ENCODE measurements around the gene CAMSAP3. TPM values are rescaled to one million over a fixed set of nuclear protein-coding genes. Genes with fewer than 3 reads are reported as not detected.

CAMSAP3 gene
- total and polyA plus RNA-seq, 2 experiments from 2014 or later = 22.8 to 58.5 TPM

DNA sequence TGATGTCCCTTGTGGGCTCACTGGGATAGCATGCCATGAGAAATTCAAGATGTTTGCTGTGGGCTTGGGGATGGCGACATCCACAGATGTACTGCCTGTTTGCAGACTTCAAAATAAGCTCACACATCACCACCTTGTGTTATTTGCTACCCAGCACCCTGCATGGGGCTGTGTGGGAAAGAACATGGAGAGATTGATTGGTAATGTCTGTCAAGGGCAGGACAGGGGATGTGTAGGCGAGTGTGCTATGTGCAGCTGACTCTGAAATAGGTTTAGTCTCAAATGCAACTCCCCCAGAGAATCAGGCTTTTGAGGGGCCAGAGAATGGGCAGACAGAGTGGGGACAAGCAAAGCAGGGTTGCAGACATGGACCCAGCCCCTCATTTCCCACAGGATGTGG is 35.4 kb upstream of the CAMSAP3 start:
- DNase-seq (ENCODE audit: low spot score) = no peak
- Histone ChIP-seq H3K27me3 (no peaks in the 10 kb centered on the region), H3K4me1 (ENCODE audit: insufficient read depth) (no peaks in the 10 kb centered on the region), H3K79me2 (no peaks in the 10 kb centered on the region), H4K20me1 (ENCODE audit: insufficient read depth, poor library complexity, severe bottlenecking) (no peaks in the 10 kb centered on the region), H3K27ac (no peak overlapping the region), H3K9me2 (replicated peaks; ENCODE audit: insufficient read depth) (no peaks in the 10 kb centered on the region), H3K4me2 (no peak overlapping the region), H3K9me3 (ENCODE audit: low read depth) (no peaks in the 10 kb centered on the region), H3K4me3 (no peak overlapping the region), H2AFZ (no peak overlapping the region), H3K36me3 (replicated peaks; ENCODE audit: insufficient read depth, low read depth) (no peaks in the 10 kb centered on the region)
- TF ChIP-seq CTCF (IDR thresholded peaks at IDR 0.05; ENCODE audit: poor library complexity) = no peak
- no peak for TF ChIP-seq EZH2phosphoT487 (IDR thresholded peaks at IDR 0.05; ENCODE audit: low read depth, severe bottlenecking, unreplicated experiment)
- no peak for TF ChIP-seq EZH2 (IDR thresholded peaks at IDR 0.05; ENCODE audit: borderline replicate concordance)
- WGBS (ENCODE audit: low lambda C conversion rate, missing lambda C conversion rate) = 89% methylated on average over 2 of the region's 2 CpGs

DNA sequence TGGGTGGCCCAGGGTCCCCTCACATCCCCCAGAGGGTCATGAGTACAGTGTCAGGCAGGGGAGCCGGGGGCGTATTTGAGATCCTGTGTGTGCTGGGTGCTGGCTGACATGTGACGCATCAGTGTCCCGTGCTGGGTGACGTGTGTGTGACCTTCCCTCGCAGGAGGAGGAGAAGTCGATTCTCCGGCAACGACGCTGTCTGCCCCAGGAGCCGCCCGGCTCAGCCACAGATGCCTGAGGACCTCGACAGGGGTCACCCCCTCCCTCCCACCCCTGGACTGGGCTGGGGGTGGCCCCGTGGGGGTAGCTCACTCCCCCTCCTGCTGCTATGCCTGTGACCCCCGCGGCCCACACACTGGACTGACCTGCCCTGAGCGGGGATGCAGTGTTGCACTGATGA is 34.3 kb upstream of the CAMSAP3 start:
- no peak for DNase-seq (ENCODE audit: low spot score)
- no peak overlapping the region for H3K4me3 ChIP-seq
- H3K9me2 ChIP-seq (replicated peaks; ENCODE audit: insufficient read depth) = no peaks in the 10 kb centered on the region
- no peak overlapping the region for H2AFZ ChIP-seq
- no peaks in the 10 kb centered on the region for H4K20me1 ChIP-seq (ENCODE audit: insufficient read depth, poor library complexity, severe bottlenecking)
- H3K9me3 ChIP-seq (ENCODE audit: low read depth) = no peaks in the 10 kb centered on the region
- TF ChIP-seq EZH2 (IDR thresholded peaks at IDR 0.05; ENCODE audit: borderline replicate concordance) (no peak), EZH2phosphoT487 (IDR thresholded peaks at IDR 0.05; ENCODE audit: low read depth, severe bottlenecking, unreplicated experiment) (no peak), CTCF (IDR thresholded peaks at IDR 0.05; ENCODE audit: poor library complexity) (no peak)
- H3K36me3 ChIP-seq (replicated peaks; ENCODE audit: insufficient read depth, low read depth) = no peaks in the 10 kb centered on the region
- H3K79me2 ChIP-seq = no peaks in the 10 kb centered on the region
- no peak overlapping the region for H3K4me2 ChIP-seq
- H3K4me1 ChIP-seq (ENCODE audit: insufficient read depth) = no peaks in the 10 kb centered on the region
- WGBS (ENCODE audit: low lambda C conversion rate, missing lambda C conversion rate) = 98% methylated on average over 6 of the region's 17 CpGs
- H3K27ac ChIP-seq = no peak overlapping the region
- H3K27me3 ChIP-seq = no peaks in the 10 kb centered on the region

DNA sequence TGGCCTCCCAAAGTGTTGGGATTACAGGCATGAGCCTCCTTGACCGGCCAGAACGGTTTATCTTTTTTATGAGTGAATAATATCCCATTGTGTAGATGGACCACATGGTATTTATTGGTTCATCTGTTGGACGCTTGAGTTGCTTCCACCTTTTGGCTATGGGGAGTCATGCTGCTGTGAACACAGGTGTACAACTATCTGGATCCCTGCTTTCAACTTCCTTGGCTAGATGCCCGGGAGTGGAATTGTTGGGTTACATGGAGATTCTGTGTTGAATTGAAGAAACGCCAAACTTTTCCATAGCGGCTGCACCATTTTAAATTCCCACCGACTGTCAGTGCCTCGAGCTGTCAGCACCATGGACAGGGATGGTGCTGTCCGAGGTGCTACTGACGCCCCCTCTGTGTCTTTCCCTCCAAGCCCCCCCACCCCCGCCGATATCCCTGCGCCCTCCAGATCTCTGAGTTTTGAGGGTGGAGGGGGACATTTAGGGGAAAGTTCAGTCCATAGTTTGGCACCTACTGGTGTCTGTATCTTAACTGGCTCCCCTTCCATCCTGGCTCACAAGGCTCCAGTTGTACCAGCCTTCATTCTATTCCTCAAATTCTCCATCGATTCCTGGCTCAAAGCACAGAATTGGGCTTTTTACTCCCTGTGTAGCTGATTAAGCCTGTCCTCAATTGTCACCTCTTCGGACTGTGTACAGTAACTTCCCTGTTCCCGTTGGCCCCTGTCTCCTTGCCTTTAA is 32.8 kb upstream of the CAMSAP3 start:
- Histone ChIP-seq H3K27ac (no peak overlapping the region), H3K27me3 (no peaks in the 10 kb centered on the region), H3K4me2 (no peak overlapping the region), H2AFZ (no peak overlapping the region), H4K20me1 (ENCODE audit: insufficient read depth, poor library complexity, severe bottlenecking) (no peaks in the 10 kb centered on the region), H3K79me2 (no peaks in the 10 kb centered on the region), H3K36me3 (replicated peaks; ENCODE audit: insufficient read depth, low read depth) (no peaks in the 10 kb centered on the region), H3K9me2 (replicated peaks; ENCODE audit: insufficient read depth) (no peaks in the 10 kb centered on the region), H3K9me3 (ENCODE audit: low read depth) (no peaks in the 10 kb centered on the region), H3K4me3 (no peak overlapping the region), H3K4me1 (ENCODE audit: insufficient read depth) (no peaks in the 10 kb centered on the region)
- DNase-seq (ENCODE audit: low spot score) = no peak
- 86% methylated on average over 10 of the region's 16 CpGs for WGBS (ENCODE audit: low lambda C conversion rate, missing lambda C conversion rate)
- no peak for TF ChIP-seq CTCF (IDR thresholded peaks at IDR 0.05; ENCODE audit: poor library complexity)
- no peak for TF ChIP-seq EZH2phosphoT487 (IDR thresholded peaks at IDR 0.05; ENCODE audit: low read depth, severe bottlenecking, unreplicated experiment)

All from hepatocyte (in vitro differentiated cells).